Endothelial cell of umbilical vein (primary cell): ENCODE results near the gene FTHL17. TPM values are rescaled to one million over a fixed set of nuclear protein-coding genes. Genes with fewer than 3 reads are reported as not detected.

Experiments used
- BruUV-seq: library from RNA; stranded (reverse); fragments of 400-500 nt; replicated peaks from 2 replicates; lab custom pipeline; 2021; lab: Mats Ljungman, UMichigan
- CTCF ChIA-PET: fragments of 300-600, 350-600 bp; sonication (Branson Sonifier 250); formaldehyde crosslinking; loops from one replicate; lab custom pipeline; 2021; ENCODE audit warnings: antibody characterized with exemption, inconsistent platforms; lab: Charles Lee
- POLR2A ChIA-PET: fragments of 300-600, 350-600 bp; sonication (Branson Sonifier 250); formaldehyde crosslinking; loops from one replicate; lab custom pipeline; 2021; ENCODE audit warnings: antibody characterized with exemption, inconsistent platforms; lab: Charles Lee
- DNase-seq: peaks from one replicate; pipeline ENCODE4 v3.0.0-alpha.2; 2011; ENCODE audit warnings: low read depth, low spot score
- FAIRE-seq: peaks from 2 replicates; lab custom pipeline; 2011; peaks lifted over from hg19 to GRCh38; lab: Jason Lieb, UNC
- H2AFZ ChIP-seq: 2 replicates; pipeline ENCODE4 v1.6.0; 2012; ENCODE audit warnings: low read depth, low read length, control low read depth, inconsistent platforms
- H3K27ac ChIP-seq: 2 replicates; pipeline ENCODE4 v1.5.1; 2011; ENCODE audit warnings: low read depth, mild to moderate bottlenecking, control low read depth, low read length, moderate library complexity; ENCODE audit not compliant: insufficient read depth
- H3K27me3 ChIP-seq, 2 experiments: 2 replicates each; pipeline versions ENCODE4 v1.6.0 to v1.6.1; 2011; ENCODE audit warnings: low read length in 2 of 2, mixed read lengths in 1 of 2; ENCODE audit not compliant: control insufficient read depth in 2 of 2, insufficient read depth in 2 of 2
- H3K36me3 ChIP-seq, 2 experiments: 2 replicates in 1 of 2; 3 replicates in 1 of 2; pipeline ENCODE4 v1.5.1; 2011; ENCODE audit warnings: low read length in 2 of 2, mild to moderate bottlenecking in 1 of 2, moderate library complexity in 1 of 2; ENCODE audit not compliant: control insufficient read depth in 2 of 2, insufficient read depth in 2 of 2; ENCODE audit errors: extremely low read depth in 1 of 2
- H3K4me1 ChIP-seq: 3 replicates; pipeline ENCODE4 v1.5.1; 2011; ENCODE audit warnings: mild to moderate bottlenecking, low read length; ENCODE audit not compliant: control insufficient read depth, insufficient read depth; ENCODE audit errors: extremely low read depth
- H3K4me2 ChIP-seq: 2 replicates; pipeline ENCODE4 v1.6.1; 2011; ENCODE audit warnings: low read length, control low read depth, mixed read lengths; ENCODE audit not compliant: insufficient read depth
- H3K4me3 ChIP-seq, 3 experiments: fragments of 200-600 bp in 1 of 3; sonication (generic), shearing (Covaris generic) in 1 of 3; replicated peaks in 1 of 3; 2 replicates each; pipeline ENCODE4 v1.5.1; 2011 to 2016; ENCODE audit warnings: control low read depth in 3 of 3, low read length in 3 of 3, mild to moderate bottlenecking in 2 of 3, inconsistent platforms in 1 of 3, low read depth in 1 of 3, moderate library complexity in 1 of 3; ENCODE audit not compliant: insufficient read depth in 1 of 3
- H3K79me2 ChIP-seq: 2 replicates; pipeline ENCODE4 v1.6.0; 2012; ENCODE audit warnings: low read length, inconsistent platforms; ENCODE audit not compliant: control insufficient read depth, insufficient read depth
- H3K9ac ChIP-seq: replicated peaks from 2 replicates; pipeline ENCODE3; 2011; ENCODE audit warnings: low read length, control low read depth; ENCODE audit not compliant: insufficient read depth; ENCODE audit errors: extremely low read depth
- H3K9me1 ChIP-seq: replicated peaks from 3 replicates; pipeline ENCODE4 v1.6.0; 2011; ENCODE audit warnings: mild to moderate bottlenecking, low read length; ENCODE audit not compliant: control insufficient read depth, insufficient read depth; ENCODE audit errors: extremely low read depth
- H3K9me3 ChIP-seq: replicated peaks from 2 replicates; pipeline ENCODE4 v1.5.1; 2012; ENCODE audit warnings: low read length, inconsistent platforms; ENCODE audit not compliant: control insufficient read depth, insufficient read depth
- H4K20me1 ChIP-seq: replicated peaks from 2 replicates; pipeline ENCODE3; 2011; ENCODE audit warnings: mild to moderate bottlenecking, low read length; ENCODE audit not compliant: control insufficient read depth, insufficient read depth; ENCODE audit errors: extremely low read depth
- CTCF ChIP-seq, 2 donors: IDR thresholded peaks; 1 replicate in 1 of 2; 2 replicates in 1 of 2; pipeline ENCODE4 v1.5.1; 2011; ENCODE audit warnings: low read length in 2 of 2, mild to moderate bottlenecking in 2 of 2, moderate library complexity in 2 of 2, control low read depth in 1 of 2, inconsistent platforms in 1 of 2, low read depth in 1 of 2; ENCODE audit not compliant: insufficient read depth in 1 of 2; ENCODE audit errors: extremely low read depth in 1 of 2
- EZH2 ChIP-seq: IDR thresholded peaks from 2 replicates; pipeline ENCODE4 v1.6.1; 2012; ENCODE audit warnings: borderline replicate concordance, low read depth, mild to moderate bottlenecking, moderate library complexity, low read length, inconsistent platforms; ENCODE audit not compliant: severe bottlenecking
- FOS ChIP-seq: IDR thresholded peaks from 2 replicates; pipeline ENCODE4 v1.6.1; 2011; ENCODE audit warnings: mild to moderate bottlenecking, low read length, moderate library complexity, borderline replicate concordance; ENCODE audit not compliant: insufficient read depth
- GATA2 ChIP-seq: IDR thresholded peaks from 2 replicates; pipeline ENCODE4 v1.7.0; 2011; ENCODE audit warnings: low read depth, mild to moderate bottlenecking, moderate library complexity, mixed read lengths, low read length; ENCODE audit not compliant: insufficient read length, insufficient read depth
- JUN ChIP-seq: IDR thresholded peaks from 2 replicates; pipeline ENCODE4 v1.6.1; 2011; ENCODE audit warnings: borderline replicate concordance, low read depth; ENCODE audit not compliant: insufficient read length, insufficient read depth
- MAX ChIP-seq: IDR thresholded peaks from 2 replicates; pipeline ENCODE4 v1.6.1; 2011; ENCODE audit not compliant: insufficient read depth, insufficient read length
- MYC ChIP-seq: IDR thresholded peaks from one replicate; pipeline ENCODE4 v1.6.1; 2011; ENCODE audit warnings: mild to moderate bottlenecking, low read depth, low read length
- POLR2A ChIP-seq: IDR thresholded peaks from 2 replicates; pipeline ENCODE4 v1.6.1; 2012; ENCODE audit warnings: low read depth, mild to moderate bottlenecking, control low read depth, low read length
- POLR2AphosphoS5 ChIP-seq: IDR thresholded peaks from 2 replicates; pipeline ENCODE4 v1.6.1; 2012; ENCODE audit warnings: low read depth, mild to moderate bottlenecking, control low read depth, low read length, moderate library complexity; ENCODE audit not compliant: insufficient read depth
- dilution Hi-C: fragments of 300-500 bp; cut with MboI; formaldehyde crosslinking; loops from one replicate; pipeline ENCODE4 v1.15.0; 2019; ENCODE audit warnings: low sequenced_read_pairs; ENCODE audit not compliant: extremely low pct_ligation_motif_present
- intact Hi-C: fragments of 100-400 bp; cut with micrococcal nuclease; formaldehyde crosslinking; loops from one replicate; pipeline ENCODE4 v1.10.0; 2022
- polyA plus RNA-seq, 4 experiments: library from polyadenylated mRNA; depleted of rRNA in 3 of 4; stranded (reverse) in 3 of 4; unstranded in 1 of 4; fragments of >200 nt; gene quantifications; 2 replicates each; pipeline versions ENCODE4 v1.2.1 to v1.2.3, GENCODE V29; 2011 to 2012; ENCODE audit warnings: missing spikeins in 1 of 4
- total RNA-seq: library from RNA; stranded (reverse); gene quantifications from 2 replicates; pipeline ENCODE4 v1.2.3, GENCODE V29; 2021

FTHL17 gene
- total and polyA plus RNA-seq, 2 donors (not counting 3 experiments of a cell fraction or from before 2014, with no cell fraction given), result not detected

- H3K4me3 ChIP-seq, result no peak overlapping the region
- BruUV-seq, result no TSS peak
- H3K36me3 ChIP-seq, result no peaks in the 10 kb centered on the region
- no peak for FAIRE-seq
- intact Hi-C loops (no loop called here), dilution Hi-C loops (no loop called here)
- no peaks in the 10 kb centered on the region for H3K9me1 ChIP-seq
- TF ChIP-seq MAX (no peak), EZH2 (no peak), POLR2A (no peak), POLR2AphosphoS5 (no peak), CTCF (IDR thresholded peaks at IDR 0.05; ENCODE audit: extremely low read depth in 1 of 2, insufficient read depth in 1 of 2, low read depth in 1 of 2, low read length in 2 of 2) (no peak), FOS (no peak), GATA2 (no peak), JUN (no peak), MYC (no peak)
- no peaks in the 10 kb centered on the region for H3K4me1 ChIP-seq
- H3K27ac ChIP-seq, result no peak overlapping the region
- H3K4me2 ChIP-seq, result no peak overlapping the region
- CTCF ChIA-PET, result interaction anchor here (1.6 kb wide), 1 partner anchor 60 kb away, joined by 5 read pairs; no protein-coding TSS in a partner anchor
- H3K9me3 ChIP-seq, result no peaks in the 10 kb centered on the region
- no peaks in the 10 kb centered on the region for H3K27me3 ChIP-seq
- H3K79me2 ChIP-seq, result no peaks in the 10 kb centered on the region
- H4K20me1 ChIP-seq, result no peaks in the 10 kb centered on the region
- DNase-seq, result no peak
- no peak overlapping the region for H2AFZ ChIP-seq
- POLR2A ChIA-PET, result no interaction called here
- H3K9ac ChIP-seq, result no peak overlapping the region
These were observed 27.8 kb upstream of the FTHL17 start for GRCh38 chrX:31099536-31100090.
